Neural progenitor cell (in vitro differentiated cells): ENCODE results near the gene TACR2. TPM values are rescaled to one million over a fixed set of nuclear protein-coding genes. Genes with fewer than 3 reads are reported as not detected.
A peak's percentile ranks its signal among the peaks of the same experiment; 100 is the strongest.

Experiments used
- DNase-seq: peaks from one replicate; pipeline ENCODE4 v3.0.0-alpha.2; 2016; ENCODE audit warnings: low spot score
- H2AFZ ChIP-seq: fragments of 200-600 bp; sonication (generic); replicated peaks from 2 replicates; pipeline ENCODE4 v1.6.1; 2016; ENCODE audit warnings: antibody characterized with exemption
- H3F3A ChIP-seq: fragments of 200-600 bp; sonication (generic); 2 replicates; pipeline ENCODE4 v1.6.1; 2016; ENCODE audit warnings: antibody characterized with exemption, low read depth
- H3K27ac ChIP-seq: fragments of 200-600 bp; sonication (generic); 2 replicates; pipeline ENCODE4 v1.5.1; 2016; ENCODE audit warnings: mild to moderate bottlenecking
- H3K27me3 ChIP-seq: fragments of 200-600 bp; sonication (generic); 2 replicates; pipeline ENCODE4 v1.6.1; 2016; ENCODE audit warnings: mild to moderate bottlenecking, moderate library complexity
- H3K36me3 ChIP-seq: fragments of 200-600 bp; sonication (generic); 2 replicates; pipeline ENCODE4 v1.5.1; 2016
- H3K4me1 ChIP-seq: fragments of 200-600 bp; sonication (generic); 2 replicates; pipeline ENCODE4 v1.6.1; 2016; ENCODE audit warnings: mixed run types
- H3K4me2 ChIP-seq: fragments of 200-600 bp; sonication (generic); 2 replicates; pipeline ENCODE4 v1.6.1; 2016
- H3K4me3 ChIP-seq: fragments of 200-600 bp; sonication (generic); 2 replicates; pipeline ENCODE4 v1.5.1; 2016
- H3K79me2 ChIP-seq: fragments of 200-600 bp; sonication (generic); 2 replicates; pipeline ENCODE4 v1.6.1; 2016; ENCODE audit warnings: low read depth
- H3K9ac ChIP-seq: fragments of 200-600 bp; sonication (generic); 2 replicates; pipeline ENCODE4 v1.6.1; 2016
- H3K9me3 ChIP-seq: fragments of 200-600 bp; sonication (generic); 2 replicates; pipeline ENCODE4 v1.5.1; 2016; ENCODE audit warnings: low read depth
- H4K20me1 ChIP-seq: fragments of 200-600 bp; sonication (generic); 2 replicates; pipeline ENCODE4 v1.6.1; 2016; ENCODE audit warnings: low read depth
- H3K27ac Mint-ChIP-seq: 3 replicates; pipeline ENCODE4 v1.8.0; 2021; ENCODE audit warnings: mixed read lengths
- H3K27me3 Mint-ChIP-seq: 2 replicates; pipeline ENCODE4 v1.8.0; 2022; ENCODE audit warnings: low read depth, mild to moderate bottlenecking, inconsistent platforms, moderate library complexity, mixed read lengths; ENCODE audit not compliant: insufficient read depth
- H3K36me3 Mint-ChIP-seq: 3 replicates; pipeline ENCODE4 v1.8.0; 2021; ENCODE audit warnings: mixed read lengths
- H3K4me1 Mint-ChIP-seq: 3 replicates; pipeline ENCODE4 v1.8.0; 2021; ENCODE audit warnings: mixed read lengths
- H3K4me3 Mint-ChIP-seq: 3 replicates; pipeline ENCODE4 v1.8.0; 2021; ENCODE audit warnings: mild to moderate bottlenecking, moderate library complexity, mixed read lengths
- H3K9me3 Mint-ChIP-seq: 3 replicates; pipeline ENCODE4 v1.8.0; 2020; ENCODE audit warnings: mixed read lengths
- EZH2 ChIP-seq: fragments of 200-600 bp; sonication (generic); IDR thresholded peaks from 2 replicates; pipeline ENCODE4 v1.6.1; 2017; ENCODE audit warnings: antibody characterized with exemption, mild to moderate bottlenecking, moderate library complexity
- EZH2phosphoT487 ChIP-seq: fragments of 200-600 bp; sonication (generic); IDR thresholded peaks from 2 replicates; pipeline ENCODE4 v1.6.1; 2017; ENCODE audit warnings: antibody characterized with exemption
- total RNA-seq: library from RNA; depleted of rRNA; stranded (reverse); fragments of >200 nt; gene quantifications from 2 replicates; pipeline ENCODE4 v1.2.3, GENCODE V29; 2015; ENCODE audit warnings: low replicate concordance
- TF ChIP-seq, protein P1 (sequence below): fragments of 200-600 bp; sonication (generic); IDR thresholded peaks from 2 replicates; pipeline ENCODE4 v1.5.1; 2017; ENCODE audit warnings: antibody characterized with exemption, mild to moderate bottlenecking

TACR2 gene
- total RNA-seq, 1 donor from 2014 or later = not detected

- no peaks in the 10 kb centered on the region for H4K20me1 ChIP-seq
- H3K27ac ChIP-seq = no peak overlapping the region
- peak overlapping the region; percentile 72 for H2AFZ ChIP-seq
- H3K4me1 ChIP-seq = no peaks in the 10 kb centered on the region
- H3K9me3 ChIP-seq = no peaks in the 10 kb centered on the region
- H3K4me3 ChIP-seq = no peak overlapping the region
- no peaks in the 10 kb centered on the region for H3F3A ChIP-seq
- peaks cover 24% of the 10 kb centered on the region for H3K27me3 ChIP-seq
- peak overlapping the region; percentile 78 for H3K27ac Mint-ChIP-seq
- H3K79me2 ChIP-seq = no peaks in the 10 kb centered on the region
- H3K36me3 Mint-ChIP-seq = no peaks in the 10 kb centered on the region
- H3K4me3 Mint-ChIP-seq = peak overlapping the region; percentile 67
- no peaks in the 10 kb centered on the region for H3K36me3 ChIP-seq
- H3K4me1 Mint-ChIP-seq = peaks cover 16% of the 10 kb centered on the region
- TF ChIP-seq EZH2phosphoT487 = no peak
- TF ChIP-seq, protein P1, sequence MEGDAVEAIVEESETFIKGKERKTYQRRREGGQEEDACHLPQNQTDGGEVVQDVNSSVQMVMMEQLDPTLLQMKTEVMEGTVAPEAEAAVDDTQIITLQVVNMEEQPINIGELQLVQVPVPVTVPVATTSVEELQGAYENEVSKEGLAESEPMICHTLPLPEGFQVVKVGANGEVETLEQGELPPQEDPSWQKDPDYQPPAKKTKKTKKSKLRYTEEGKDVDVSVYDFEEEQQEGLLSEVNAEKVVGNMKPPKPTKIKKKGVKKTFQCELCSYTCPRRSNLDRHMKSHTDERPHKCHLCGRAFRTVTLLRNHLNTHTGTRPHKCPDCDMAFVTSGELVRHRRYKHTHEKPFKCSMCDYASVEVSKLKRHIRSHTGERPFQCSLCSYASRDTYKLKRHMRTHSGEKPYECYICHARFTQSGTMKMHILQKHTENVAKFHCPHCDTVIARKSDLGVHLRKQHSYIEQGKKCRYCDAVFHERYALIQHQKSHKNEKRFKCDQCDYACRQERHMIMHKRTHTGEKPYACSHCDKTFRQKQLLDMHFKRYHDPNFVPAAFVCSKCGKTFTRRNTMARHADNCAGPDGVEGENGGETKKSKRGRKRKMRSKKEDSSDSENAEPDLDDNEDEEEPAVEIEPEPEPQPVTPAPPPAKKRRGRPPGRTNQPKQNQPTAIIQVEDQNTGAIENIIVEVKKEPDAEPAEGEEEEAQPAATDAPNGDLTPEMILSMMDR = peak; percentile 69
- no peak overlapping the region for H3K9ac ChIP-seq
- H3K4me2 ChIP-seq = no peak overlapping the region
- no peaks in the 10 kb centered on the region for H3K9me3 Mint-ChIP-seq
- peak; percentile 85 for DNase-seq
- H3K27me3 Mint-ChIP-seq = peaks cover 8% of the 10 kb centered on the region
Measured at GRCh38 chr10:69449841-69450240, 33.1 kb upstream of the TACR2 start.

- TF ChIP-seq EZH2 (no peak), EZH2phosphoT487 (no peak)
- TF ChIP-seq, protein P1 = no peak
- Mint-ChIP-seq H3K4me3 (no peak overlapping the region), H3K9me3 (no peaks in the 10 kb centered on the region), H3K36me3 (no peaks in the 10 kb centered on the region), H3K27ac (no peak overlapping the region), H3K27me3 (peaks cover 2% of the 10 kb centered on the region), H3K4me1 (peaks cover 14% of the 10 kb centered on the region)
- H2AFZ ChIP-seq = no peak overlapping the region
- H3K79me2 ChIP-seq = no peaks in the 10 kb centered on the region
- H3K9me3 ChIP-seq = no peaks in the 10 kb centered on the region
- no peak overlapping the region for H3K27ac ChIP-seq
- H3F3A ChIP-seq = no peaks in the 10 kb centered on the region
- no peak for DNase-seq
- H3K9ac ChIP-seq = no peak overlapping the region
- H3K36me3 ChIP-seq = no peaks in the 10 kb centered on the region
- no peaks in the 10 kb centered on the region for H4K20me1 ChIP-seq
- no peak overlapping the region for H3K4me3 ChIP-seq
- H3K4me2 ChIP-seq = no peak overlapping the region
- H3K4me1 ChIP-seq = no peaks in the 10 kb centered on the region
- H3K27me3 ChIP-seq = peaks cover 4% of the 10 kb centered on the region
Measured at GRCh38 chr10:69446650-69447151, 30.0 kb upstream of the TACR2 start.

DNA sequence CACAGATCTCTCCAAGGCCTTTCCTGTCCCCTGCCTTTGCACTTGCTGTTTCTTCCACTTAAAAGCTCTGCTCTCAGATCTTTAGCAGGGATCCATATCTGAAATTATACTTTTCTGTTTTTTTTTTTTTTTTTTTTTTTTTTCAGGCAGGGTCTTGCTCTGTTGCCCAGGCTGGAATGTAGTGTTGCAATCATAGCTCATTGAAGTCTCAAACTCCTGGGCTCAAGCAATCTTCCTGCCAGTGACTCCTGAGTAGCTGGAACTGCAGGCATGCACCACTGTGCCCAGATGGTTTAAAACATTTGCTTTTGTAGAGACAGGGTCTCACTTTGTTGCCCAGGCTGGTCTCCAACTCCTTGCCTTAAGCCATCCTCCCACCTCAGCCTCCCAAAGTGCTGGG, 29.5 kb upstream of the TACR2 start:
- Histone ChIP-seq H2AFZ (no peak overlapping the region), H3K9ac (no peak overlapping the region), H3K4me3 (no peak overlapping the region), H3K79me2 (no peaks in the 10 kb centered on the region), H3K4me1 (no peaks in the 10 kb centered on the region), H4K20me1 (no peaks in the 10 kb centered on the region), H3K4me2 (no peak overlapping the region), H3K9me3 (no peaks in the 10 kb centered on the region), H3F3A (no peaks in the 10 kb centered on the region), H3K27me3 (no peaks in the 10 kb centered on the region), H3K36me3 (no peaks in the 10 kb centered on the region), H3K27ac (no peak overlapping the region)
- H3K27ac Mint-ChIP-seq = no peak overlapping the region
- H3K9me3 Mint-ChIP-seq = no peaks in the 10 kb centered on the region
- H3K36me3 Mint-ChIP-seq = no peaks in the 10 kb centered on the region
- peaks cover 2% of the 10 kb centered on the region for H3K27me3 Mint-ChIP-seq
- DNase-seq = no peak
- peaks cover 14% of the 10 kb centered on the region for H3K4me1 Mint-ChIP-seq
- TF ChIP-seq EZH2phosphoT487 = no peak
- TF ChIP-seq, protein P1 = no peak
- no peak for TF ChIP-seq EZH2
- H3K4me3 Mint-ChIP-seq = no peak overlapping the region
